AG20443 (cell line): ENCODE measurements around the gene ANKRD44.

ENCODE experiments used
- DNase-seq: peaks from one replicate; pipeline ENCODE4 v3.0.0; 2012; ENCODE audit warnings: low spot score, mixed read lengths

ANKRD44 gene

GRCh38 chr2:197237291-197238042, 73.1 kb downstream of the ANKRD44 start:
- DNase-seq = no peak

GRCh38 chr2:197236816-197237215, 73.8 kb downstream of the ANKRD44 start:
- DNase-seq = no peak

GRCh38 chr2:197236159-197236558, 74.4 kb downstream of the ANKRD44 start:
- DNase-seq = no peak

GRCh38 chr2:197235711-197236110, 74.9 kb downstream of the ANKRD44 start:
- no peak for DNase-seq

GRCh38 chr2:197234671-197235191, 75.8 kb downstream of the ANKRD44 start:
- no peak for DNase-seq

GRCh38 chr2:197233473-197233872, 77.1 kb downstream of the ANKRD44 start:
- no peak for DNase-seq

GRCh38 chr2:197232010-197232409, 78.6 kb downstream of the ANKRD44 start:
- no peak for DNase-seq

GRCh38 chr2:197229509-197230443, 80.8 kb downstream of the ANKRD44 start:
- peak; percentile 48 for DNase-seq

GRCh38 chr2:197223451-197223850, 87.1 kb downstream of the ANKRD44 start:
- DNase-seq = no peak

GRCh38 chr2:197219636-197220035, 90.9 kb downstream of the ANKRD44 start:
- DNase-seq = no peak

GRCh38 chr2:197217541-197217940, 93.0 kb downstream of the ANKRD44 start:
- DNase-seq = no peak

- no peak for DNase-seq
Measured at GRCh38 chr2:197216361-197216979, 94.1 kb downstream of the ANKRD44 start.

- no peak for DNase-seq
Measured at GRCh38 chr2:197215748-197216360, 94.7 kb downstream of the ANKRD44 start.

- no peak for DNase-seq
Measured at GRCh38 chr2:197212344-197213262, 98.0 kb downstream of the ANKRD44 start.

GRCh38 chr2:197211881-197212342, 98.7 kb downstream of the ANKRD44 start:
- no peak for DNase-seq

- DNase-seq = no peak
Measured at GRCh38 chr2:197210430-197210829, 100.2 kb downstream of the ANKRD44 start.

GRCh38 chr2:197209742-197210408, 100.7 kb downstream of the ANKRD44 start:
- DNase-seq = no peak

- DNase-seq = no peak
Measured at GRCh38 chr2:197209246-197209645, 101.3 kb downstream of the ANKRD44 start.

GRCh38 chr2:197208841-197209240, 101.7 kb downstream of the ANKRD44 start:
- no peak for DNase-seq

- no peak for DNase-seq
Measured at GRCh38 chr2:197208024-197208423, 102.6 kb downstream of the ANKRD44 start.
